Stomach (tissue), 4 donors: ENCODE data around the gene LHFPL5.

Experiments used
- EP300 ChIP-seq: sonication (generic); formaldehyde crosslinking; IDR thresholded peaks from one replicate; pipeline ENCODE4 v1.6.1; 2017; ENCODE audit warnings: antibody characterized with exemption
- TF ChIP-seq, protein P1 (sequence below), 7 experiments: fragments of 450-650 bp in 4 of 7; fragments of 200-600 bp in 3 of 7; sonication (generic) in 3 of 7; IDR thresholded peaks; one replicate each; pipeline ENCODE4 v1.5.1; 2016 to 2019; ENCODE audit warnings: antibody characterized with exemption in 7 of 7, control low read depth in 2 of 7, mild to moderate bottlenecking in 1 of 7

GRCh38 chr6:35765739-35766138 lies 39.4 kb upstream of the LHFPL5 start:
- TF ChIP-seq, protein P1, sequence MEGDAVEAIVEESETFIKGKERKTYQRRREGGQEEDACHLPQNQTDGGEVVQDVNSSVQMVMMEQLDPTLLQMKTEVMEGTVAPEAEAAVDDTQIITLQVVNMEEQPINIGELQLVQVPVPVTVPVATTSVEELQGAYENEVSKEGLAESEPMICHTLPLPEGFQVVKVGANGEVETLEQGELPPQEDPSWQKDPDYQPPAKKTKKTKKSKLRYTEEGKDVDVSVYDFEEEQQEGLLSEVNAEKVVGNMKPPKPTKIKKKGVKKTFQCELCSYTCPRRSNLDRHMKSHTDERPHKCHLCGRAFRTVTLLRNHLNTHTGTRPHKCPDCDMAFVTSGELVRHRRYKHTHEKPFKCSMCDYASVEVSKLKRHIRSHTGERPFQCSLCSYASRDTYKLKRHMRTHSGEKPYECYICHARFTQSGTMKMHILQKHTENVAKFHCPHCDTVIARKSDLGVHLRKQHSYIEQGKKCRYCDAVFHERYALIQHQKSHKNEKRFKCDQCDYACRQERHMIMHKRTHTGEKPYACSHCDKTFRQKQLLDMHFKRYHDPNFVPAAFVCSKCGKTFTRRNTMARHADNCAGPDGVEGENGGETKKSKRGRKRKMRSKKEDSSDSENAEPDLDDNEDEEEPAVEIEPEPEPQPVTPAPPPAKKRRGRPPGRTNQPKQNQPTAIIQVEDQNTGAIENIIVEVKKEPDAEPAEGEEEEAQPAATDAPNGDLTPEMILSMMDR (IDR thresholded peaks at IDR 0.05), result no peak
- no peak for TF ChIP-seq EP300
